NCI-H2227 (cell line): ENCODE data around the gene NRROS.
"Not testable (repeated sequence)": the region's sequence is repeated elsewhere in the genome, so short reads cannot be mapped to it uniquely, and the experiment has no call there.

ENCODE experiments used
- DNase-seq: peaks from one replicate; lab custom pipeline; 2025; ENCODE audit not compliant: unreplicated experiment; lab: John Stamatoyannopoulos, UW

The NRROS gene

DNA sequence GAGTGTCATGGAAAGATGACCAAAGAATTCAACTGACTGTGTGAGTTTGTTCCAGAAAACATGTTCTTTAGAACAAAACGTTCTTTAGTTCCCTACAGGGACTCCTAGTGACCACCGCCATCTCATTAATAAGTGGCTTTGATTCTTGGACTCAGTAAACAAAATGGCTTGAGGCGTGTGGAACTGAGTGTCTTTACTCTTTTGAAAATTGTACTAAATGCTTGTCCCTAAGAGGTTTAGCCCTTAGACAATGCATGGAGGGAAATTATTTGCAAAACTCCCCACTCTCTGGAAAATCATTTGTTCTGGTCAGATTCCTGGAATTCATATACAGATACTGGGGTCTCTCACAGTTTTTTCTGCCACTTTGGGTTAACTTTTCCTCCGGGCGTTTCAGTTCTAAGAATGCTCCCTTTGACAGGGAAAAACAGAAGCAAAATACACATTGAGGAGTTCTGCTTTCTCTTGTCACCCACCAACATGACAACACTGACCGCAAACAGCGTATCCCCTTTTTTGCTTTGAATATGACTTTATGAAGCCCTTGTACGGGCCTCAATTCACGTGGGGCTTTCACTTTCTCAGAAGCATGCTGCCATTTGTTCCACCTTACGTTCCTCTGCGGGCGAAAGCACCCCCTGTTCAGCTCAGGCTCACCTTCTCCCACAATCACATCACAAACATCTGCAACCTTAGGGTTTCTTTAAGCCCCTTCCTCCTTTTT, 15.3 kb upstream of the NRROS start:
- DNase-seq, result no peak

- DNase-seq, result no peak
Measured at GRCh38 chr3:196624907-196625306, 14.6 kb upstream of the NRROS start.

- no peak for DNase-seq
Measured at GRCh38 chr3:196625331-196625730, 14.2 kb upstream of the NRROS start.

GRCh38 chr3:196627918-196628231, 11.6 kb upstream of the NRROS start:
- DNase-seq, result no peak

- no peak for DNase-seq
Measured at GRCh38 chr3:196629228-196629627, 10.3 kb upstream of the NRROS start.

GRCh38 chr3:196631682-196632045, 7.8 kb upstream of the NRROS start:
- DNase-seq, result peak; percentile 61

GRCh38 chr3:196632046-196632751, 7.3 kb upstream of the NRROS start:
- peak; percentile 96 for DNase-seq

DNA sequence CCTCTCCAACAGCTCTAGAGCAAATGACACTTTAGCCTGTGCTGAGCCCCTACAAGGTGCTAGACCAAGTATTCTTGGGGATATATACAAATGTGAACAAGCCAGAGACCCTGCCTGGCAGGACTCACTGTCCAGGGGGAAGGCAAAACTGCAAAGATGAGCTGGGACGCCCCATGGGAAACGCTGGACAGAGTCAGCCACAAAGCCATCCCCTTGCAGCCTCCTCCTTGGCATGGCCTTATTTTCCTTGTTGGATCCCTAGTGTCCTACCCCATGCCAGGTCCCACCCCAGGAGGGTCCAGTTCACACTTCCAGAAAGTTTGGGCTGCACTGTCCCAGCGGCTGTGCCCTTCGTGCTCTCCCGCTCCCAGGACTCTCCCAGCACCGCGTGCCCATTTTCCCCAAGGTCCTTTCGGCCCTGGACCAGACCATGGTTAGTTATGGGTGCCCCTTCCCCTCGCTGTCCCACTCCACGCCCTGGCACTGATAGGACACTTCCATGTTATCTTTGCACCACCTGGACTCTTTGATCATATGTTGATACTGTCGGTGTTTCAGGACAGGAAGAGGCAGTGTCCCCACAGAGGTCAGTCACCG, 5.8 kb upstream of the NRROS start:
- no peak for DNase-seq

DNA sequence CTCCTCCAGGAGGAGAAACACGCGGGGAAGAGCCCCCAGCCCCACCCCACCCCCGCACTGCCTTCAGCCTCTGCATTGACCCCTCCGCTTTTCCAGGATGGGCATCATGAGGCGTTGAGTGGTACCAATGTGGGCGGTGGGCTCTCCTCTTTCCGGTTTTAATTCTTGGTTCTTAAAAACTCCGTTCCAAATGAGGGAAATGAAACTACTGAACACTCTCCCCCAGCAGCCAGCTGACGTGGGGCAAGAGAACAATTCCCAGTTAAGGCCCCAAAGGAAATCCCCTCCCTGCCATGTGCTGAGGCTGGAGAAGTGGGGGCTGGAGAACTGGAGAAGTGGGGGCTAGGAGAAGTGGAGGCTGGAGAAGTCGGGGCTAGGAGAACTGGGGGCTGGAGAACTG, 5.3 kb upstream of the NRROS start:
- DNase-seq, result no peak

DNA sequence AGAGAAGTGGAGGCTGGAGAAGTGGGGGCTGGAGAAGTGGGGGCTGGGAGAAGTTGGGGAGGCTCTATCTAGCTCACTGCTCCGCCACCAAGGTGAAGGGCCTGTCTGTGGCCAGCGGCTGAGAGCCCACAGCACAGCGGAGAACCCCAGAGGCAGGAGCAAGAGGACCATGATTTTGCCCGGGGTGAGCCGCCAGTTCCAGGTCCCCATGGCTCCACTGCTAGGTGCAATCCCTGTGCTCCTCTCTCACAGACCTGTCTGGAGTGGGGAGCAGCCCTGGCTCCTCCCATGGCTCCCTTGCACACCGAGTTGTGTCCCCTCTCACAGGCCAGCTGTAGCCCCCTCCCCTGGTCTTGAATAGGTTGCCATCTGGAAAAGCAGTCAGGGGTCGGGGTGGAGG, 4.7 kb upstream of the NRROS start:
- no peak for DNase-seq

GRCh38 chr3:196636369-196637349, 2.8 kb upstream of the NRROS start:
- no peak for DNase-seq

DNA sequence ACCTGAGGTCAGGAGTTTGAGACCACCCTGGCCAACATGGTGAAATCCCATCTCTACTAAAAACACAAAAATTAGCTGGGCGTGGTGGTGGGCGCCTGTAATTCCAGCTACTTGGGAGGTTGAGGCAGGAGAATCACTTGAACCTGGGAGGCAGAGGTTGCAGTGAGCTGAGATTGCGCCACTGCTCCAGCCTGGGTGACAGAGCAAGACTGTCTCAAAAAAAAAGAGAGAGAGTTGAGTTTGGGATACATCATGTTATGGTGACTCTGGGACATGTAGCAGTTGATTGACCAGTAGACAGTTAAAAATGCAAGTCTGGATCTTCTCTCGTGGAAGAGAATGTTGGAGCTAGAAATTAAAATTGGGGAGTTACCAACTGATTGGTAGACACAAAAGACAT, 1.6 kb upstream of the NRROS start:
- DNase-seq, result not testable (repeated sequence)

DNA sequence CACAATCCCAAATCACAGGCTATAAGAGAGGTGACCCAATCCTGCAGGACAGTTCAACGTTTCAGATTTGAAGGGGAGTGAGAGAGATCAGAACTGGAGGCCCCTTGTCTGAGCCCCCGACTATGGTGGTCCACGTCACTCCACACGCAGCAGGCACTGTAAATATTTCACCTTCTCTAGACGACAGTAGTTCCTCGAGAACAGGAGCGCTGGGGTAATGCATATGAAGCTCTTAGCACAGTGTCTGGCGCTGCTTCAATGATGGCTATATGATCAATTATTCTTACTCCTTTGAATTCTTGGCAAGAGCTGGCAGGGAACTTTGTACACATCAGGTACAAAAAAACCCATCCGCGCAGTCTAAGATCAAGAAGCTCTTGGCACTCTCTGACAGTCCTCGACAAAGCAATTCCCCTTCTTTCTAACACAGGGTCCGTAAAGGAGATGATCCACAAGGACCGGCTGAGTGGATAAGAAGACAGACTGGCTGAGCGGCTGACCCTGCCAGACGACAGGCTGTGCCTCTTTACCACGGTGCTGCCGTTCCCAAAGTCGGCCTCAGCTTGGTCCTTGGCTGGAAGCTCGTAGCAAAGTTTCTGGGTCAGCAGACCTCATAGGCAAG, 522 bp upstream of the NRROS start:
- DNase-seq, result peak; percentile 45

DNA sequence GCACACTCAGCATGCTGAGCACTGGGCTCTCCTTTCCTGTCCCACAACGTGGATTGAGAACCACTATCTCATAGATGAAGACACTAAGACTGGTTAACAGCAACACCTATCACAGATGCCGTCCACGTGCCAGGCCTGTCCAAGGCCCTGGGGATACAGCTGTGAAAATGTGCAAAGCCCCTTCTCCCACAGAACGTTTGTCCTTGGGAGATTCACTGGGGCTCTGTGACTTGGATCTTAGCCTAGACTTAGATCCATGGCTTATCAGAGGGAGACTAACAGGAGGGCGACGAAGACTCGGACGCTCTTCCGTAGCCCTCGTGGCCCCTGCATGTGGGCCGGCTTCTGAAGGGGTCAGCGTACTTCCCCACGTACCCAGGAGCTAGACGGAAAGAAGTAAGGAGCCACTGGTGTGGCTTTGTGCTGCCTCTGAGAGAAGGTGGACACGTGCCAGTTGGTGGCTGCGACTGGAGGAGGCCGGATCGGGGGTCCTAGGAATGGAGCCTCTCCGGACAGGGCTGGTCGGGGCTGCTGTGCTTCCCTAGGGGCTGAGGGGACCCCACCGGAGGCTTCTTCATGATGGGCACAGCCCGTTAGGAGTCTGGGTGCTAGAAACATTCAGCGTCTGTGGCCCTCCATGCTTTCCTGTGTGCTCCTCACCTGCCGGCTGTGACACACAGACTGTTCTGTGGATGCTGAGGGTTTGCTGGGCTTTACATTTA, 964 bp downstream of the NRROS start:
- no peak for DNase-seq

DNA sequence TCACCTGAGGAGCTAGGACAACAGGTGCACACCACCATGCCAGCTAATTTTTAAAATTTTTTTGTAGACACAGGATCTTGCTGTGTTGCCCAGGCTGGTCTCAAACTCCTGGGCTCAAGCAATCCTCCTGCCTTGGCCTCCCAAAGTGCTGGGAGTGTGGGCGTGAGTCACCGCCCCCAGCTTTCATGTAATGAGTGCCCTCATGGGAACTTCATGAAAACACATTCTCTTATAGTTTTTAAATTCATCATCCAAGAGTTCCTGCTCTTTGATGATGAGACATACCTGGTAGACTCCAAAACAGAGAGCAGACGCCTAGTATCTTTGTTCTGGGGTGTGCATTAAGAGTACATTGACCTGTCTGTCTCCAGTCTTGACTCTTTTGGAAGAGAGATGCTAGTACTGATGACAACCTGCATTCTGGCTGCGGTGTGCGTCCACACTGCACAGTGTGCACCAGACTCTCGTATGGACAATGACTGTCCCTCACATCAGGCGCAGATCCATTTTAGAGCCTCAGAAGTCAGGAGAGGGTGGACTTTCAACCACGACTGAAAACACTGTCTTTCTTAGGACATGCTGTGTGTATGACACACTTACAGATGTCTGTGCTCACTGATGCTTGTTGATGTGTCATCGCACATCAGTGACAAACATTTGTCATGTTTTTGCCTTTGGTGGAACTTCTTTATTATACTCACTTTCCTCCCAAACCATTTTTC, 2.0 kb downstream of the NRROS start:
- DNase-seq, result no peak

- DNase-seq, result no peak
Measured at GRCh38 chr3:196642434-196642833, 2.9 kb downstream of the NRROS start.

DNA sequence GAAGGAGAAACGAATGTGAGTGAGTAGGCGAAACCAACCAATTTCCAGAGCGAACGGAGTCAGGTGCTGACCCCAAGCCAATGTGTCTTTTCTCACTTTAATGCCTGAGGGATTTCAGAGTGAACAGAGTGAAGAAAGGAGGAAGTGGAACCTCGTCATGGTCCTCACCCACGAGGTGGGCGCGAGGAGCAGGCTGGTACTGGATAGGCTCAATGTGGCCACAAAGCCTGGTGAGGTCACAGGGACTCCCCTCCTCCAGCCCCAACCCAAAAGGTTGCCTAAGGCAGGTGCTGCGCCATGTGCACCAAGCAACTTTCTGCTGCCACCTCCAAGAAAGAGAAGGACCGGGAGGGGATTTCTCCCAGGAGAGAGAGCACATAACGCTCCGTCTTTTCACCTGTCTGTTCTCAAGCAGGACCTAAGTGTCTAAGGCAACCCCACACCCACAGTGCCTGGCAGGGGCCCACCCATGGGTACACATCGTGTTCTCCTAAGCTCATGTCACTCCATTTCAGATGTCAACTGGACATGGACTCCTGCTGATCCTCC, 3.8 kb downstream of the NRROS start:
- no peak for DNase-seq

DNA sequence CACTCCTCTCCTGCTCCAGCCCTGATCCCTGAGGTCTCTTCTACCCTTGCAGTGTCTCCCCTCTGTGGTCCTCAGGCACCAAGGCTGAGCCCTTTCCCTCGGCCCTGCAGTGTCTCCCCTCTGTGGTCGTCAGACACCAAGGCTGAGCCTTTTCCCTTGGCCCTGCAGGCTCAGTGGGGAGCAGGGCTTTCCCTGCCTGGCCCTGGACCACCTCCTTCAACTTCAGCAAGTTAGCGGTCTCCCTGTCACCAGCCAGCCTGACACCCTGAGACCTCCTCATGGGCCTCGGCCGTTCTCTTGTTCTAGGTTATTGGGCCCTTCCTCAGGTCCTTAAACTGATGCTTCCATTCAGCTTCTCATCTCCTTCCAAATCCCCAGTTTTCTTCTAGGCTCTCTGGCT, 4.3 kb downstream of the NRROS start:
- no peak for DNase-seq

DNA sequence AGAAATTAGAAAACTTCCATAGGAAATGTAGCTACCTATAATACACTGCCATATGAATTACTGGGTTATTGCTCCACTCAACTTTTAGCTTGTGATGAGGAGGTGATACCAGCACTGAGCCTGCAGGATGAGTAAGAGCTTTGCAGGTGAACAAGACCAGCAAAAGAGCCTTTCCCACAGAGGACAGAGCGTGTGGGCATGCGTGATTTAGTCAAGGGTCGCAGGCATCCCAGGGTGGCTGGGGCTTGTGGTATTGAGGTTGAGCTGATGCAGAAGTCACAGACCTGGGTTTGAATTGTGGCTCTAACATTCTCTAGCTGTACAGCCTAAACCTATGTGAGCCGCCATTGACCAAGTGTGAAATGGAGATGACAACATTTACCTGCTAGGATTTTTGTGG, 5.6 kb downstream of the NRROS start:
- DNase-seq, result no peak
